ENCODE data around the gene LZTR1.

LZTR1 gene

DNA sequence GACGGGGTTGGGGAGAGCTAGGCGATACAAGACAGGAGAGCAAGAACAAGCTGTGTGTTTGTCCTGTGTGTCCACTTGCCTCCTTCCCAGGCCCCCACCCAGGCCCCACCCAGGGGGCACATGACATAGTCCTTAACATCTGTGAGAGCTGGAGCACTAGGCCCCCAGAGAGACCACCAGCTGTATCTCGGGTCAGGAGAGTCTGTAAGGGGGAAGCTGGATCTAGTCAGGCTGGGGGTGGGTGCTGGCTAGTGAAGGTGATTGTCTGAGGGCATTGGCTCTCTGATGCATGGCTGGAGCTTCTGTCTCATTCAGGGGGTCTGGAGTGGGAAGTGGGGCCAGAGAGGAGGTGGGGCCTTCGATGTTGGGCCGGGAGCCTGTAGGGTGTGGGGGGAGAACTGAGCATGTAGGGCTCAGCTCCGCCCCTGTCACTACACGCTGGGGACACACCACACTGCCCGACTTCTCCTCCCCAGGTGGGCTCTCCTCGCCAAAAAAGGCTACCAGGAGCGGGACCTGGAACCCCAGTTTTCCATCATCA lies 33.4 kb downstream of the LZTR1 start:
- no peak for DNase-seq (ENCODE audit: low read depth)

GRCh38 chr22:21016644-21017420 lies 34.7 kb downstream of the LZTR1 start:
- no peak for DNase-seq (ENCODE audit: low read depth)

GRCh38 chr22:21018314-21018713 lies 36.2 kb downstream of the LZTR1 start:
- DNase-seq (ENCODE audit: low read depth) = no peak

- no peak for DNase-seq (ENCODE audit: low read depth)
These were observed 38.8 kb downstream of the LZTR1 start for GRCh38 chr22:21020802-21021429.

- no peak for DNase-seq (ENCODE audit: low read depth)
These were observed 40.4 kb downstream of the LZTR1 start for GRCh38 chr22:21022507-21022906.

GRCh38 chr22:21022955-21023614 lies 41.0 kb downstream of the LZTR1 start:
- no peak for DNase-seq (ENCODE audit: low read depth)

- DNase-seq (ENCODE audit: low read depth) = no peak
These were observed 43.2 kb downstream of the LZTR1 start for GRCh38 chr22:21025266-21025665.

GRCh38 chr22:21025763-21026755 lies 44.0 kb downstream of the LZTR1 start:
- no peak for DNase-seq (ENCODE audit: low read depth)

DNA sequence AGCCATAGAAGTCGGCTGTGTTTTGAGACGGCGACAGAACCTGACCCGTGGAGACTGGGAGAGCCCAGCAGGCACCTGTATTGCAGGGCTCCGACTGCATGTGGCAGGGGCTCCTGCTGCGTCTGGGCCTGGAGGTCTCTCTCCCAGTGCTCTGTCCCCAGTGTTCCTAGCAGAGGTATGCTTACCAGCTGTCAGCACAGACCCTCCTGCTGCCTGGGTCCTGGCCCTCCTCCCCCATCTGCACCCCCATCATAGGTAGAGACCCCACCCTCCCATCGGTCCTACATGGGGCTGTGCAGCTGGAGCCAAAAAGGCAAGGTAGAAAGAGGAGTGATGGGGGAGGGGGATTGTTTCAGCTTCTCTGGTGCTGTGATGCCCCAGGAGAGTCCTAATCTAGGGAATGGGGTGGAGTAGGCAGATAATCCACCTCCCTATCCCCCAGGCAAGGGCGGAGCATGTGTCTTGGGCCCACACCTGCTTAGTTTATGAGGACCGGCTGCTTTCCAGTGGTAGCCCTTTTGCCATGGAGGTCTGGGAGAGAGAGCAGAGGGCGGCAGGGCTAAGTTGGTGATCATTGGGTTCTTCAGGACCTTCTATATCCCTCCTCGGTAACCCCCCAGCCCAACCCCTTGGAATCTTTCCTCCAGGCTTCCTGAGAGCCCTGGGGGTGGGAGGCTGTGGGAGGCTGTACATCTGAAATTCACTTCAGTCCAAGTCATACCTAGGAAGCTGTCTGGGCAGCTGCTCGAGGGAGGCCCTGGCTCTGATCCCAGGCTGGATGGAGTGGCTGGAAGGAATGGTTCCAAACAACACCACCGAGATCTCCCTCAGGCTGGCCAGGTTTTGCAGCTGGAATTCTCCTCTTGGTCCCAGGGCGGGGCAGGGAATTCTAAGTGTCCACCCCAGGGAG lies 44.9 kb downstream of the LZTR1 start:
- no peak for DNase-seq (ENCODE audit: low read depth)

GRCh38 chr22:21028277-21029251 lies 46.5 kb downstream of the LZTR1 start:
- DNase-seq (ENCODE audit: low read depth) = no peak

DNA sequence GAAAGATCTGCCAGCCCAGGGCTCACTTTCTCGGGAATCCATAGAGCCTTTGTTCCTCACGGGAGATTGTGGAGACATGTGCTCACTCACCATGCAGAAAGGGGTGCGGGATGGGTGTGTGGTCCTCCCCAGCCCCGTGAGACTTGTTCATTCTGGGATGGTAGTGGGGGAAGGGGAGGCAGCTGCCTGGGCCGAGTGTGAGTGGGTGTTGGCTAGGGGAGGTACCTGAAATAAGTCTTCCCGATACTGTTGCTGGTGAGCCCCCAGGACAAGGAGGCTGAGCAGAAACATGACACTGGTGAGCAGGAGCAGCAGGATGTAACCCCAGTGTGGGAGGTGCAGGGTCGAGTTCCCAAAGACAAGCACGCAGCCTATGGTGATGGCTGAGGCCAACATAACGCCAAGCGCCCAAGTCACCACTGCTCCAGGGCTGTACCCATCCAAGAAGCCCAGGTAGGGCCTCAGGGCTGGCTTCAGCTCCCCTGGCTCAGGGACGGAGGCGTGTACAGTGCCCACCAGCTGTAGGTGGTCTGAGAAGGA lies 47.5 kb downstream of the LZTR1 start:
- DNase-seq (ENCODE audit: low read depth) = no peak

- DNase-seq (ENCODE audit: low read depth) = no peak
These were observed 47.9 kb downstream of the LZTR1 start for GRCh38 chr22:21030032-21030431.

DNA sequence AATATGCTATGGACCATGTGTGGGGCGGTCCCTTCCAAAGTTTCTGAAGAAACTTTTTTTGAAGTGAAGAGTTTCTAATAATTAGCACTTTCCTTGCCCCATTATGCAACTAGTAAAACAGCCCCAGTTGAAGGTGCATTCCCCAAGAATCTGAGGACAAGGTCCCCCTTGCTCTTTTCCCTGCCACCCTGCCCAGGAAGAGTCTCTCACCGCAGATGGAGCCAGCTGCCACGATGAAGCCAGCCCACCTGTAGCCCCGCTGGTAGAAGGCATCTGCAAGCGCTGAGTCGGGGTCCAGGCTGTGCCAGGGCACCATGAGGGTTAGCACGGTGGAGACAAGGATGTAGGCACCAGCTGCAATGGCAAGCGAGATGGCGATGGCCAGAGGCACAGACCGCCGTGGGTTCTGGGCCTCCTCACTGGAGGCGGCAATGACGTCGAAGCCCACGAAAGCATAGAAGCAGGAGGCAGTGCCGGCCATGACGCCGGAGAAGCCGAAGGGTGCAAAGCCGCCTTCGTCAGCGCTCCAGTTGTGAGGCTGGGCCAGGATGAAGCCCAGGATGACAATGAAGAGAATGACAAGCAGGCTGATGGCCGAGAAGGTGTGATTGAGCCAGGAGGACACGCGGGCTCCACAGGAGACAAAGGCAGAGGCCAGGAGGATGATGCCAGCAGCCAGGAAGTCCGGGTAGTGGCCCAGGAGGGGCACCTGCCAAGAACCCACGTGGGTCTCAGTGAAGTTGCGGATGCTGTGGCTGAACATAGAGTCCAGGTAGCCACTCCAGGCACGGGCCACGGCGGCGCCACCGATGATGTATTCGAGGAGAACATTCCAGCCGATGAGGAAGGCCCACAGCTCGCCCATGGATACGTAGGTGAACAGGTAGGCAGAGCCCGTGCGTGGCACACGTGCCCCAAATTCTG lies 48.8 kb downstream of the LZTR1 start:
- DNase-seq (ENCODE audit: low read depth) = no peak

DNA sequence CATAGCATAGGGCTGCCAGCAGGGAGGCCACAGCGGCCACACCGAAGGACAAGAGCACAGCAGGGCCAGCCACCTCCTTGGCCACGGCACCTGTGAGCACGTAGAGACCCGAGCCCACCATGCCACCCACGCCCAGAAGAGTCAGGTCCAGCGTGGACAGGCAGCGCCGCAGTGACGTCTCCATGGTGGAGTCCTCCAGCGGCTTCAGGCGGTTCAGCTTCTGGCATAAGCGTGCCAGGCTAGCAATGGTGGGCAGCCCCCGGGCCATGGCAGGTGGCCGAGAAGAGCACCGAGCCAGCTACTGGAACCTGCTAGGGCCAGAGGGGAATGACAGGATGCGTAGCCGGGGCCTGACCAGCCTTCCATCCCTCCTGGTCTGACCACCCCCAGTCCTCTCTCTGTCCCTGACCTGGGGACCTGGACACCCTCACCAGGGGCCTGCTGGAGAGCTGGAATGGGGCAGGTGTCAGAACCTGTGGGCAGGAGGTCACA lies 49.5 kb downstream of the LZTR1 start:
- no peak for DNase-seq (ENCODE audit: low read depth)

GRCh38 chr22:21032037-21032867 lies 50.2 kb downstream of the LZTR1 start, which contains the start of gene SLC7A4:
Gene SLC7A4 (minus strand): TSS chr22:21032561. CDS start chr22:21031812, 749 bp downstream.
- DNase-seq (ENCODE audit: low read depth) = no peak

DNA sequence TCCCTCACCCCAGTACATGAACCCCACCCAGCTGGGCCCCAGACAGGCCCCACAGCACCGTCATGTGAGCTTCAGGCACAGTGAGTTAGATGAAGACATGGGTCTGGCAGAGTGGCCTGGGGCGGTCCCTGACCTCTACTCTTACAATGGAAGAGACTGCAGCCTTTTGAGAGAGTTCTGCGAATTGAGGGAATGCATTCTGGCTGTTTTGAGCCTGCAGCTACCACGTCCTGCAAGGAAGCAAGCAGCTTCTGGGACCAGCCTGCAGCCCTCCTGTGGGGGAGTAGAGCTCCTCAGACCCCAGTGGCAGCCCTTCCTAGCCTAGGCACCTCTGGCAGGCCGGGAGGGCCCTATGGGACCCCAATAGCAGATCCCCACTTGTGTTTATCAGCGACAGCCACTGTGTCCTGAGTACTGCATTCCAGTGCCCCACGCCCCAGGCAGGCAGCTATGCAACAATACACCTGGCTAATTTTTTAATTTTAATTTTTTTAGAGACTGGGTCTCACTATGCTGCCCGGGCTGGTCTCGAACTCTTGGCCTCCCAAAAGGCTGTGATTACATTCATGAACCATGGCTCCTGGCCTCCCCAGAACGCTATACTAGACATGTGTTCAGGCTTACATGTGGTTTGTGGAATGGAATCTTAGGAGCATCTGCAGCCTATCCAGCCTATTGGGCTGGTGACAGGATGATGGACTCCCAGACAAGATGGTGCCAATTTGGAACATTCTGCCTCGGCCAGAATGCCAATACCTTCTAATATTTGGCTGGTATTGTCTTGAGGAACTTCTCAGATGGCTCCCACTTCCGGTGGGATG lies 51.0 kb downstream of the LZTR1 start:
- no peak for DNase-seq (ENCODE audit: low read depth)
